ENCODE results near the gene ARFGEF3. TPM values are rescaled to one million over a fixed set of nuclear protein-coding genes. Genes with fewer than 3 reads are reported as not detected.

Gene ARFGEF3
- total RNA-seq, 5 donors from 2014 or later (not counting 1 experiment from before 2014, with no cell fraction given), result 0.09 to 0.12 (median 0.10) TPM; not detected in 2

GRCh38 chr6:138245751-138246150 is 84.0 kb downstream of the ARFGEF3 start:
- WGBS (ENCODE audit: insufficient coverage), result 95% methylated on average over 3 of the region's 3 CpGs
- Mint-ChIP-seq H3K4me3 (no peak overlapping the region), H3K4me1 (no peaks in the 10 kb centered on the region), H3K27ac (no peak overlapping the region), H3K9me3 (no peaks in the 10 kb centered on the region), H3K36me3 (no peaks in the 10 kb centered on the region), H3K27me3 (peaks cover 5 to 16% of the 10 kb centered on the region in 2 donors)
- no peaks in the 10 kb centered on the region for H3K4me1 ChIP-seq (ENCODE audit: control insufficient read depth in 1 of 2, extremely low read depth in 1 of 2, insufficient read depth in 2 of 2, low read length in 2 of 2)
- DNase-seq (no peak), ATAC-seq (replicated peaks in 1 of 4) (no peak)
- peaks cover 0 to 5% of the 10 kb centered on the region in 2 experiments for H3K27me3 ChIP-seq (replicated peaks in 1 of 2; ENCODE audit: control insufficient read depth in 2 of 2, extremely low read depth in 1 of 2, insufficient read depth in 2 of 2, low read length in 1 of 2)
- H3K27ac ChIP-seq (ENCODE audit: low read length), result no peak overlapping the region
- H3K9me3 ChIP-seq, result no peaks in the 10 kb centered on the region
- no peaks in the 10 kb centered on the region for H3K36me3 ChIP-seq (ENCODE audit: control insufficient read depth in 2 of 2, extremely low read depth in 1 of 2, insufficient read depth in 1 of 2, low read length in 1 of 2)
- POLR2A ChIA-PET, result interaction anchor here in 1 of 2 donors (0.7 kb wide), 1 partner anchor 762 kb away, joined by 3 read pairs; no protein-coding TSS in a partner anchor
- CTCF ChIA-PET, result interaction anchor here (0.5 to 0.6 kb wide), 2 partner anchors 13 to 260 kb away, joined by 4 to 8 read pairs; no protein-coding TSS in a partner anchor
- H3K4me3 ChIP-seq (ENCODE audit: control insufficient read depth in 1 of 2, extremely low read depth in 1 of 2, low read length in 1 of 2), result no peak overlapping the region

DNA sequence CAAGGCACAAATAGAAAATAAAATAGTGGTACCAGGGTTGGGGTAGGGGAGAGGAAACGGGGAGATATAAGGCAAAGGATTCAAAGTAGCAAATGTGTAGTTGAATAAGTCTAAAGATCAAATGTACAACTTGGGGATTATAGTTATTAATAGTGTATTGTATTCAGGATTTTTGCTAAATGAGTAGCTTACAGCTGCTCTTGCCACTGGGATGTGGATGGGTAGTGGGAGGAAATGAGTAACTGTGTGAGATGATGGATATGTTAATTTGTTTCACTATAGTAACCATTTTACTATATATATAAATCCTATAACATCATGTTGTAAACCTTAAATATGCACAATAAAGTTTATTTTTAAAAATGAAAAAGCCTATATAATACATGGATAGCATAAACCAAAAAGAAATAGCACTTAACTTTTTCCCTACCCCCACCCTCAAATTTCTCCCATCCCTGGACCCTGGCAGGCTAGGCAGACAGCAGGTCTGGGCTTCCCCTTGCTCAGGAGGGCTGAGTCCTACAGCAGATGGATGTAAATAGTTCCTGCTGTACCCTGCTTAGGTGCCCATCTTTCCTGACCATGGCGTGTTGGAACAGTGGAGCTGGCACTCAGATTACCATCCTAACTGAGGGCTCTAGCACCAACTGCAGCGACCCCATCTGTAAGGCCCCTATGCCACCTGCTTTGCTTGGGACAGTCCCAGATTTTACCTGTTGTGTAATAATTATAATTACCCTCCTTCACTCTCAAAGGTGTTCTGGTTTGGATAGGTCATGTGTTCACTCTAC is 85.1 kb downstream of the ARFGEF3 start:
- H3K9me3 Mint-ChIP-seq, result no peaks in the 10 kb centered on the region
- H3K27ac Mint-ChIP-seq, result no peak overlapping the region
- no peaks in the 10 kb centered on the region for H3K4me1 ChIP-seq (ENCODE audit: control insufficient read depth in 1 of 2, extremely low read depth in 1 of 2, insufficient read depth in 2 of 2, low read length in 2 of 2)
- H3K36me3 ChIP-seq (ENCODE audit: control insufficient read depth in 2 of 2, extremely low read depth in 1 of 2, insufficient read depth in 1 of 2, low read length in 1 of 2), result no peaks in the 10 kb centered on the region
- CTCF ChIA-PET, result no interaction called here
- peaks cover 0 to 5% of the 10 kb centered on the region in 2 experiments for H3K27me3 ChIP-seq (replicated peaks in 1 of 2; ENCODE audit: control insufficient read depth in 2 of 2, extremely low read depth in 1 of 2, insufficient read depth in 2 of 2, low read length in 1 of 2)
- no peaks in the 10 kb centered on the region for H3K9me3 ChIP-seq
- no peak for DNase-seq
- no peak overlapping the region for H3K4me3 Mint-ChIP-seq
- H3K27me3 Mint-ChIP-seq, result peaks cover 5 to 16% of the 10 kb centered on the region in 2 donors
- H3K36me3 Mint-ChIP-seq, result no peaks in the 10 kb centered on the region
- WGBS (ENCODE audit: insufficient coverage), result 92% methylated on average over 2 of the region's 3 CpGs
- no peak overlapping the region for H3K27ac ChIP-seq (ENCODE audit: low read length)
- no peak overlapping the region for H3K4me3 ChIP-seq (ENCODE audit: control insufficient read depth in 1 of 2, extremely low read depth in 1 of 2, low read length in 1 of 2)
- H3K4me1 Mint-ChIP-seq, result no peaks in the 10 kb centered on the region
- ATAC-seq (replicated peaks in 1 of 4), result no peak
- POLR2A ChIA-PET, result interaction anchor here in 1 of 2 donors (0.7 kb wide), 1 partner anchor 763 kb away, joined by 3 read pairs; no protein-coding TSS in a partner anchor

DNA sequence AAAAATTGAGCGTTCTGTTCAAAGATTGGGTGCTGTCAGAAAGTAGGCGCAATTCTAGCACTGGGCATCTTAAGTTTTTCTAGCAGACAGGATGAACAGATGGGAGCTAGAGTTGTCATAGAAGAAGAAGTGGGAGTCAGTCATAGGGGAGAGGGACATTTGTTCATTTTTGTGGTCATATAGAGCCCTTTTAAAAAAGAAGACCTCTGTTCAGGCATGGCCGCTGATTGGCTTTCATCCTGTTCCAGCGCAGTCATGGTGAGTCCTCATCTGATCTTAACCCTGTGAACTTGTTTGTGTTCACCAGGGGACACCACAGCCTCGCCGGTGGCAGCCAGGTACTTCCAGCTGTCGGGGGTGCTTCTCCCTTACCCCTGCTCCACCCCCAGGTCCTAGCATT is 86.3 kb downstream of the ARFGEF3 start:
- 81% methylated on average over 7 of the region's 7 CpGs for WGBS (ENCODE audit: insufficient coverage)
- Histone ChIP-seq H3K9me3 (no peaks in the 10 kb centered on the region), H3K36me3 (ENCODE audit: control insufficient read depth in 2 of 2, extremely low read depth in 1 of 2, insufficient read depth in 1 of 2, low read length in 1 of 2) (no peaks in the 10 kb centered on the region), H3K27ac (ENCODE audit: low read length) (no peak overlapping the region), H3K27me3 (replicated peaks in 1 of 2; ENCODE audit: control insufficient read depth in 2 of 2, extremely low read depth in 1 of 2, insufficient read depth in 2 of 2, low read length in 1 of 2) (no peaks in the 10 kb centered on the region), H3K4me1 (ENCODE audit: control insufficient read depth in 1 of 2, extremely low read depth in 1 of 2, insufficient read depth in 2 of 2, low read length in 2 of 2) (no peaks in the 10 kb centered on the region), H3K4me3 (ENCODE audit: control insufficient read depth in 1 of 2, extremely low read depth in 1 of 2, low read length in 1 of 2) (no peak overlapping the region)
- H3K4me3 Mint-ChIP-seq, result no peak overlapping the region
- peaks cover 1 to 8% of the 10 kb centered on the region in 2 donors for H3K27me3 Mint-ChIP-seq
- H3K36me3 Mint-ChIP-seq, result no peaks in the 10 kb centered on the region
- ChIA-PET POLR2A (no interaction called here), CTCF (no interaction called here)
- no peaks in the 10 kb centered on the region for H3K4me1 Mint-ChIP-seq
- no peak overlapping the region for H3K27ac Mint-ChIP-seq
- no peaks in the 10 kb centered on the region for H3K9me3 Mint-ChIP-seq
- DNase-seq, result no peak
- no peak for ATAC-seq (replicated peaks in 1 of 4)

DNA sequence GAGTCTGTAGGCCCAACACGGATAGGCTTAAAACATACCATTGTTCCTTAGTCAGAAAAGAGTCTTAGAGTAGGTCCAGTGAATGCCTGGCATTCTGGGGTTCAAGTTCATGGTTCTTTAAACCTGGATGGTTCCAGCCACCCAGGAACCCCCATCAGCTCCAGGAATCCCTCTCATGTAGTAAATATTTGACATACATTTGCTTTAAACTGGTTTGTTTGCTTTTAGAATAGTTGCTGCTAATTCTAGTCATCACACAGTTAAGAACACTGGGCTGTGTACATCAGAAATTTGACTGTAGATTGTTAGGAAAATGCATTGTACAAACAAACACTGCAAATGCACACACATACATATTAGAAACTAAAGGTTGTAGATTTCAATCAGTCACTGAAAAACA is 87.1 kb downstream of the ARFGEF3 start:
- H3K27ac ChIP-seq (ENCODE audit: low read length), result no peak overlapping the region
- no peak overlapping the region for H3K27ac Mint-ChIP-seq
- ChIA-PET CTCF (interaction anchor here in 1 of 2 donors (0.6 kb wide), 1 partner anchor 136 kb away, joined by 3 read pairs; no protein-coding TSS in a partner anchor), POLR2A (no interaction called here)
- ATAC-seq (replicated peaks in 1 of 4), result no peak
- H3K4me1 ChIP-seq (ENCODE audit: control insufficient read depth in 1 of 2, extremely low read depth in 1 of 2, insufficient read depth in 2 of 2, low read length in 2 of 2), result no peaks in the 10 kb centered on the region
- peaks cover 0 to 3% of the 10 kb centered on the region in 2 experiments for H3K27me3 ChIP-seq (replicated peaks in 1 of 2; ENCODE audit: control insufficient read depth in 2 of 2, extremely low read depth in 1 of 2, insufficient read depth in 2 of 2, low read length in 1 of 2)
- no peak for DNase-seq
- no peak overlapping the region for H3K4me3 ChIP-seq (ENCODE audit: control insufficient read depth in 1 of 2, extremely low read depth in 1 of 2, low read length in 1 of 2)
- H3K36me3 Mint-ChIP-seq, result no peaks in the 10 kb centered on the region
- WGBS (ENCODE audit: insufficient coverage), result no CpG with 5 or more reads among the region's 1 CpG
- peaks cover 1 to 6% of the 10 kb centered on the region in 2 donors for H3K27me3 Mint-ChIP-seq
- H3K9me3 Mint-ChIP-seq, result no peaks in the 10 kb centered on the region
- no peaks in the 10 kb centered on the region for H3K9me3 ChIP-seq
- no peaks in the 10 kb centered on the region for H3K36me3 ChIP-seq (ENCODE audit: control insufficient read depth in 2 of 2, extremely low read depth in 1 of 2, insufficient read depth in 1 of 2, low read length in 1 of 2)
- no peak overlapping the region for H3K4me3 Mint-ChIP-seq
- H3K4me1 Mint-ChIP-seq, result no peaks in the 10 kb centered on the region

GRCh38 chr6:138250053-138250452 is 88.3 kb downstream of the ARFGEF3 start:
- Histone ChIP-seq H3K27ac (ENCODE audit: low read length) (no peak overlapping the region), H3K9me3 (no peaks in the 10 kb centered on the region), H3K36me3 (ENCODE audit: control insufficient read depth in 2 of 2, extremely low read depth in 1 of 2, insufficient read depth in 1 of 2, low read length in 1 of 2) (no peaks in the 10 kb centered on the region), H3K4me1 (ENCODE audit: control insufficient read depth in 1 of 2, extremely low read depth in 1 of 2, insufficient read depth in 2 of 2, low read length in 2 of 2) (no peaks in the 10 kb centered on the region), H3K4me3 (ENCODE audit: control insufficient read depth in 1 of 2, extremely low read depth in 1 of 2, low read length in 1 of 2) (no peak overlapping the region), H3K27me3 (replicated peaks in 1 of 2; ENCODE audit: control insufficient read depth in 2 of 2, extremely low read depth in 1 of 2, insufficient read depth in 2 of 2, low read length in 1 of 2) (peaks cover 0 to 7% of the 10 kb centered on the region in 2 experiments)
- H3K36me3 Mint-ChIP-seq, result no peaks in the 10 kb centered on the region
- POLR2A ChIA-PET, result interaction anchor here in 1 of 2 donors (0.7 kb wide), 1 partner anchor 8 kb away, joined by 3 read pairs; no protein-coding TSS in a partner anchor
- no peaks in the 10 kb centered on the region for H3K9me3 Mint-ChIP-seq
- ATAC-seq (replicated peaks in 1 of 4), result no peak
- DNase-seq, result no peak
- CTCF ChIA-PET, result no interaction called here
- no peak overlapping the region for H3K27ac Mint-ChIP-seq
- H3K4me1 Mint-ChIP-seq, result no peaks in the 10 kb centered on the region
- H3K27me3 Mint-ChIP-seq, result no peaks in the 10 kb centered on the region
- 83% methylated on average over 1 of the region's 4 CpGs for whole genome bisulfite sequencing (ENCODE audit: insufficient coverage)
- no peak overlapping the region for H3K4me3 Mint-ChIP-seq

DNA sequence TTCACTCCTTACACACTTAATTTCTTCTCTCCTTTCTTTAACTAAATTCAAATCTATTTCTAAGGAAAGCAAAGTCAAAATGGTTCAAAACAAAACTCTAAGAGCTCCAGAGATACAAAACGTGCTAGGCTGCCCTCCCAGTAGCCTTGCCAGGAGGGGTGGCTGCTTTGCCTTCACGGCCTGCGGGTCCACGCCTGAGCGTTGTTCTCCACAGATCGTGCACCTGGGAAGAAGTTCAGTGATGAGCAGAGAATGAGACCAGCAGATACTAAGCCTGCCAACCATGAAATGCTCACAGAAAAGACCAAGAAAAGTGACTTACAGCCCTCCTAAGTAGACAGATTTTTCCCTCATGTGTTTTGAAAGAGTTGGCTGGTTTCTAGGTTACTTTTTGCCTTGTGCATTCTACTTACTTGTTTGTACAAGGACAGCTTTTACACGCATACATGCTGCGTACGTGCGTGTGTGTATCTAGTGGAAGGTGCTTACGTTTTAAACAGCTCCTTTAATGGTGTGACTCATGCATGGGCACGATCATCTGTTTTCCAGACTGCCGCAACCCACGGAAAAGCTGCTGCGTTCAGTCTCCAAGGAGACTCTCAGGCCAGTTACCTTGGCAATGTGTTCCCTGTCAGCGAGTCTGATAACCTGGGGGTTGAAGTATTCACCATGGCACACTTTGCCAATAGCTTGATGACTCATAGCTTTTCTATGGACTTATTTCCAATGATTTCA is 88.9 kb downstream of the ARFGEF3 start:
- Histone ChIP-seq H3K9me3 (no peaks in the 10 kb centered on the region), H3K27ac (ENCODE audit: low read length) (no peak overlapping the region), H3K36me3 (ENCODE audit: control insufficient read depth in 2 of 2, extremely low read depth in 1 of 2, insufficient read depth in 1 of 2, low read length in 1 of 2) (no peaks in the 10 kb centered on the region), H3K4me1 (ENCODE audit: control insufficient read depth in 1 of 2, extremely low read depth in 1 of 2, insufficient read depth in 2 of 2, low read length in 2 of 2) (no peaks in the 10 kb centered on the region), H3K4me3 (ENCODE audit: control insufficient read depth in 1 of 2, extremely low read depth in 1 of 2, low read length in 1 of 2) (no peak overlapping the region), H3K27me3 (replicated peaks in 1 of 2; ENCODE audit: control insufficient read depth in 2 of 2, extremely low read depth in 1 of 2, insufficient read depth in 2 of 2, low read length in 1 of 2) (peaks cover 0 to 7% of the 10 kb centered on the region in 2 experiments)
- ChIA-PET POLR2A (interaction anchor here in 1 of 2 donors (0.7 kb wide), 1 partner anchor 9 kb away, joined by 3 read pairs; no protein-coding TSS in a partner anchor), CTCF (no interaction called here)
- WGBS (ENCODE audit: insufficient coverage), result 89% methylated on average over 13 of the region's 16 CpGs
- Mint-ChIP-seq H3K27ac (no peak overlapping the region), H3K9me3 (no peaks in the 10 kb centered on the region), H3K36me3 (no peaks in the 10 kb centered on the region), H3K4me1 (no peaks in the 10 kb centered on the region), H3K4me3 (no peak overlapping the region), H3K27me3 (peaks cover under 1 to 4% of the 10 kb centered on the region in 2 donors)
- no peak for ATAC-seq (replicated peaks in 1 of 4)
- no peak for DNase-seq
